Trophoblast cell (in vitro differentiated cells and primary cell): ENCODE results near the gene GET4.

Source experiments
- DNase-seq, 2 donors: peaks; one replicate each; pipeline ENCODE4 v3.0.0-alpha.2; 2016
- H2AFZ ChIP-seq: 2 replicates; pipeline ENCODE4 v1.6.1; 2013; ENCODE audit warnings: low read length, moderate library complexity, mild to moderate bottlenecking; ENCODE audit not compliant: insufficient read depth, poor library complexity
- H2AK5ac ChIP-seq: 2 replicates; pipeline ENCODE4 v1.6.1; 2013; ENCODE audit warnings: mild to moderate bottlenecking, low read length
- H2BK120ac ChIP-seq: 2 replicates; pipeline ENCODE4 v1.6.1; 2013; ENCODE audit warnings: low read length, mild to moderate bottlenecking, moderate library complexity; ENCODE audit not compliant: insufficient read depth, poor library complexity
- H2BK12ac ChIP-seq: 2 replicates; pipeline ENCODE4 v1.6.1; 2013; ENCODE audit warnings: mild to moderate bottlenecking, low read length, moderate library complexity
- H2BK5ac ChIP-seq: 2 replicates; pipeline ENCODE4 v1.6.1; 2013; ENCODE audit warnings: low read length, low read depth, moderate library complexity, mild to moderate bottlenecking; ENCODE audit not compliant: poor library complexity
- H3K14ac ChIP-seq: 2 replicates; pipeline ENCODE4 v1.6.1; 2013; ENCODE audit warnings: mild to moderate bottlenecking, low read length
- H3K18ac ChIP-seq: 2 replicates; pipeline ENCODE4 v1.6.1; 2013; ENCODE audit warnings: mild to moderate bottlenecking, low read length
- H3K23ac ChIP-seq: 2 replicates; pipeline ENCODE4 v1.6.1; 2013; ENCODE audit warnings: low read length
- H3K27ac ChIP-seq: 2 replicates; pipeline ENCODE4 v1.5.1; 2013; ENCODE audit warnings: low read depth, mild to moderate bottlenecking, inconsistent platforms, low read length, moderate library complexity
- H3K27me3 ChIP-seq: 2 replicates; pipeline ENCODE4 v1.6.1; 2013; ENCODE audit warnings: inconsistent platforms, mild to moderate bottlenecking, low read length, moderate library complexity; ENCODE audit not compliant: insufficient read depth
- H3K36me3 ChIP-seq, 2 experiments: 1 replicate in 1 of 2; 2 replicates in 1 of 2; pipeline ENCODE4 v1.6.1; 2013; ENCODE audit warnings: low read length in 2 of 2, mild to moderate bottlenecking in 2 of 2, moderate library complexity in 1 of 2; ENCODE audit not compliant: insufficient read depth in 2 of 2, control insufficient read depth in 1 of 2
- H3K4ac ChIP-seq: 2 replicates; pipeline ENCODE4 v1.6.1; 2013; ENCODE audit warnings: low read depth, mild to moderate bottlenecking, low read length, moderate library complexity
- H3K4me1 ChIP-seq, 2 experiments: 1 replicate in 1 of 2; 2 replicates in 1 of 2; pipeline ENCODE4 v1.6.1; 2013; ENCODE audit warnings: low read length in 2 of 2, mild to moderate bottlenecking in 2 of 2, moderate library complexity in 1 of 2; ENCODE audit not compliant: insufficient read depth in 2 of 2, control insufficient read depth in 1 of 2
- H3K4me2 ChIP-seq: 2 replicates; pipeline ENCODE4 v1.6.1; 2013; ENCODE audit warnings: inconsistent platforms, mild to moderate bottlenecking, low read length, moderate library complexity
- H3K4me3 ChIP-seq: 2 replicates; pipeline ENCODE4 v1.5.1; 2013; ENCODE audit warnings: mild to moderate bottlenecking, low read depth, low read length, inconsistent platforms
- H3K79me1 ChIP-seq: one replicate; pipeline ENCODE4 v1.6.1; 2013; ENCODE audit warnings: low read length
- H3K79me2 ChIP-seq: 2 replicates; pipeline ENCODE4 v1.6.1; 2013; ENCODE audit warnings: low read length, mild to moderate bottlenecking; ENCODE audit not compliant: control insufficient read depth, insufficient read depth, poor library complexity
- H3K9ac ChIP-seq: 2 replicates; pipeline ENCODE4 v1.6.1; 2013; ENCODE audit warnings: mild to moderate bottlenecking, low read length
- H3K9me3 ChIP-seq: 2 replicates; pipeline ENCODE4 v1.6.1; 2013; ENCODE audit warnings: low read depth, mild to moderate bottlenecking, control low read depth, inconsistent platforms, low read length; ENCODE audit not compliant: insufficient read depth
- H4K12ac ChIP-seq: 2 replicates; pipeline ENCODE4 v1.6.1; 2013; ENCODE audit warnings: low read depth, mild to moderate bottlenecking, low read length, moderate library complexity
- H4K8ac ChIP-seq: 2 replicates; pipeline ENCODE4 v1.6.1; 2013; ENCODE audit warnings: low read depth, mild to moderate bottlenecking, low read length, moderate library complexity
- H4K91ac ChIP-seq: one replicate; pipeline ENCODE4 v1.6.1; 2013; ENCODE audit warnings: low read depth, mild to moderate bottlenecking, low read length, moderate library complexity
- whole genome bisulfite sequencing: extraction: QIAGEN DNeasy Blood & Tissue Kit; methylation state at CpG from one replicate; pipeline ENCODE4 v1.1.7; 2013; ENCODE audit warnings: missing lambda C conversion rate; ENCODE audit not compliant: insufficient read length, insufficient coverage; ENCODE audit errors: extremely low coverage; 5-methylcytosine and 5-hydroxymethylcytosine counted together

Gene GET4

GRCh38 chr7:891805-892204 lies 15.5 kb downstream of the GET4 start:
- Histone ChIP-seq H3K79me2 (no peaks in the 10 kb centered on the region), H3K4me1 (peaks cover 5 to 11% of the 10 kb centered on the region in 2 experiments), H4K12ac (no peak overlapping the region), H2BK12ac (no peak overlapping the region), H3K14ac (no peak overlapping the region), H3K4me2 (no peak overlapping the region), H2BK5ac (no peak overlapping the region), H2AK5ac (no peak overlapping the region), H3K79me1 (no peaks in the 10 kb centered on the region), H3K4me3 (no peak overlapping the region), H3K4ac (no peak overlapping the region), H2AFZ (no peak overlapping the region), H3K27me3 (no peaks in the 10 kb centered on the region), H3K9me3 (no peaks in the 10 kb centered on the region), H4K91ac (no peak overlapping the region), H2BK120ac (no peak overlapping the region), H3K36me3 (peaks cover 92 to 93% of the 10 kb centered on the region in 2 experiments), H3K27ac (no peak overlapping the region), H3K18ac (no peak overlapping the region), H3K9ac (no peak overlapping the region), H4K8ac (no peak overlapping the region), H3K23ac (no peak overlapping the region)
- no peak for DNase-seq
- no CpG with 5 or more reads among the region's 20 CpGs for whole genome bisulfite sequencing

DNA sequence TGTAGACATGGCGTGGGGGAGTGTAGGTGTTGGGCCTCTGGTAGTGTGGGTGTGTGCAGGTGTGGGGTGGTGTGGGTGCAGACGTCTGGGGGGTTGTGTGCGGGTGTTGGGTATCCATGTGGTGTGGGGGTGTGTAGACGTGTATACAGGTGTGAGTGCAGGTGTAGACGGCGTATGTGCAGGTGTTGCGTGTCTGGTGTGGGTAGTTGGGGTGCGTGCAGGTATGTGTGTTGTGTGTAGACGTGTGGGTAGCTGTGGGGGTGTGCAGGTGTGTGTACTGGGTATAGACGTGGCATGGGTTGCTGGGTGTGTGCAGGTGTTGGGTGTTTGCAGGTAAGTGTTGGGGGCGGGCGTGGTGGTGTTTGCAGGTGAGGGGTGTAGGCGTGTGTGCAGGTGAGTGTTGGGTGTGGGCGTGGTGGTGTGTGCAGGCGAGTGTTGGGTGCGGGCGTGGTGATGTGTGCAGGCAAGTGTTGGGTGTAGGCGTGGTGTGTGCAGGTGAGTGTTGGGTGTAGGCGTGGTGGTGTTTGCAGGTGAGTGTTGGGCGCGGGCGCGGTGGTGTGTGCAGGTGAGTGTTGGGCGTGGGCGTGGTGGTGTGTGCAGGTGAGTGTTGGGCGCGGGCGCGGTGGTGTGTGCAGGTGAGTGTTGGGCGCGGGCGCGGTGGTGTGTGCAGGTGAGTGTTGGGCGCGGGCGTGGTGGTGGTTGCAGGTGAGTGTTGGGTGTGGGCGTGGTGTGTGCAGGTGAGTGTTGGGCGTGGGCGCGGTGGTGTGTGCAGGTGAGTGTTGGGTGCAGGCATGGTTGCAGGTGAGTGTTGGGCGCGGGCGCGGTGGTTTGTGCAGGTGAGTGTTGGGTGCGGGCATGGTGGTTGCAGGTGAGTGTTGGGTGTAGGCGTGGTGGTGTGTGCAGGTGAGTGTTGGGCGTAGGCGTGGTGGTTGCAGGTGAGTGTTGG lies 16.6 kb downstream of the GET4 start:
- Histone ChIP-seq H3K79me2 (no peaks in the 10 kb centered on the region), H2AK5ac (no peak overlapping the region), H2AFZ (no peak overlapping the region), H4K8ac (no peak overlapping the region), H3K27ac (no peak overlapping the region), H4K12ac (no peak overlapping the region), H3K14ac (no peak overlapping the region), H3K18ac (no peak overlapping the region), H3K27me3 (no peaks in the 10 kb centered on the region), H3K9me3 (no peaks in the 10 kb centered on the region), H3K4me2 (no peak overlapping the region), H2BK5ac (no peak overlapping the region), H3K9ac (no peak overlapping the region), H2BK12ac (no peak overlapping the region), H3K36me3 (peaks cover 90 to 91% of the 10 kb centered on the region in 2 experiments), H3K4me1 (peaks cover 0 to 7% of the 10 kb centered on the region in 2 experiments), H3K4ac (no peak overlapping the region), H4K91ac (no peak overlapping the region), H2BK120ac (no peak overlapping the region), H3K23ac (no peak overlapping the region), H3K4me3 (peak overlapping the region; percentile 57), H3K79me1 (no peaks in the 10 kb centered on the region)
- DNase-seq = no peak
- WGBS = 100% methylated on average over 2 of the region's 48 CpGs

DNA sequence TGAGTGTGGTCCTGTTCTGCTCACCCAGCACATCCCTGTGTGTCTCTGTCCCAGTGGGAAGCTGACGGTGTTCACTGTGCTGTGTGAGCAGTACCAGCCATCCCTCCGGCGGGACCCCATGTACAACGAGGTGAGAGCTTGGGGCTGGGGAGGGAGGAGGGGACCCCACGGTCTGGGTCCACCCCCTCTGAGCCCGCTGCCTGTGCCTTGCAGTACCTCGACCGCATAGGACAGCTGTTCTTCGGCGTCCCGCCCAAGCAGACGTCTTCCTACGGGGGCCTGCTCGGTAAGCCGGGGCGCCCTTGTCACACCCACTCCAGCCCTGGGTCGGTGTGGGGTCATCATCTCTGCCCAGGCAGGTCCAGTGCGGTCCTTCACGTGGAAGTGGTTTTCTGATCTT lies 17.3 kb downstream of the GET4 start:
- Histone ChIP-seq H3K4me2 (no peak overlapping the region), H3K27ac (no peak overlapping the region), H2BK120ac (no peak overlapping the region), H3K36me3 (peaks cover 86 to 88% of the 10 kb centered on the region in 2 experiments), H3K27me3 (no peaks in the 10 kb centered on the region), H3K79me1 (no peaks in the 10 kb centered on the region), H2AFZ (no peak overlapping the region), H3K18ac (no peak overlapping the region), H4K12ac (no peak overlapping the region), H3K9me3 (no peaks in the 10 kb centered on the region), H2BK5ac (no peak overlapping the region), H3K9ac (no peak overlapping the region), H2BK12ac (no peak overlapping the region), H2AK5ac (no peak overlapping the region), H4K8ac (no peak overlapping the region), H3K79me2 (no peaks in the 10 kb centered on the region), H3K4me3 (no peak overlapping the region), H3K23ac (no peak overlapping the region), H3K4me1 (peaks cover 0 to under 1% of the 10 kb centered on the region in 2 experiments), H3K14ac (no peak overlapping the region), H3K4ac (no peak overlapping the region), H4K91ac (no peak overlapping the region)
- WGBS = no CpG with 5 or more reads among the region's 19 CpGs
- no peak for DNase-seq

GRCh38 chr7:894164-894867 lies 18.0 kb downstream of the GET4 start:
- WGBS = no CpG with 5 or more reads among the region's 40 CpGs
- Histone ChIP-seq H2AFZ (no peak overlapping the region), H3K27ac (no peak overlapping the region), H2BK120ac (no peak overlapping the region), H3K18ac (no peak overlapping the region), H2BK5ac (no peak overlapping the region), H3K9ac (no peak overlapping the region), H3K4me1 (no peaks in the 10 kb centered on the region), H4K91ac (no peak overlapping the region), H4K12ac (no peak overlapping the region), H3K79me2 (no peaks in the 10 kb centered on the region), H2AK5ac (no peak overlapping the region), H3K4me2 (no peak overlapping the region), H3K4ac (no peak overlapping the region), H2BK12ac (no peak overlapping the region), H3K79me1 (no peaks in the 10 kb centered on the region), H3K14ac (no peak overlapping the region), H4K8ac (no peak overlapping the region), H3K9me3 (no peaks in the 10 kb centered on the region), H3K36me3 (peaks cover 81 to 82% of the 10 kb centered on the region in 2 experiments), H3K4me3 (no peak overlapping the region), H3K27me3 (no peaks in the 10 kb centered on the region), H3K23ac (no peak overlapping the region)
- DNase-seq = no peak
